ENCODE results near the gene EMP2.

DNA sequence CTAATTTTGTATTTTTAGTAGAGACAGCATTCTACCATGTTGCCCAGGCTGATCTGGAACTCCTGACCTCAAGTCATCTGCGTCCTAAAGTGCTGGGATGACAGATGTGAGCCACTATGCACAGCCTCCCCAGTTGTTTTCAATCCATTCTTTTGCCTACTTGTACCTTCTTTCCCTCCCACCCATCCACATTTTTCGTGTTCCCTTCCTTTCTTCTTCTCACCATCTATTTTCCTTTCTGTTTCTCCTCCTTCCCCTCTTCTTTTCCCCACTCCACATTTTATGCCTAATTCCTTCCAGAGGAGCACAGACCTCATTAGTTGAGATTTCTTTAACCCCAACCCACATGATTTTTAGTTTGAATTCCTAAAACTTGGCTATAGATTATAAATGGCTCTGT lies 100.2 kb downstream of the EMP2 start:
- TF ChIP-seq POLR2A (IDR thresholded peaks at IDR 0.05), result no peak
- TF ChIP-seq POLR2AphosphoS5 (IDR thresholded peaks at IDR 0.05), result no peak
- TF ChIP-seq CTCF (IDR thresholded peaks at IDR 0.05), result no peak
